GM19351 (cell line): ENCODE data around the gene SRRM4.

Experiments used
- ATAC-seq: cut with Tn5 transposase; IDR thresholded peaks from one replicate; pipeline ENCODE4 v1.9.1; 2021; ENCODE audit warnings: mild to moderate bottlenecking, moderate library complexity; ENCODE audit not compliant: unreplicated experiment

Gene SRRM4

DNA sequence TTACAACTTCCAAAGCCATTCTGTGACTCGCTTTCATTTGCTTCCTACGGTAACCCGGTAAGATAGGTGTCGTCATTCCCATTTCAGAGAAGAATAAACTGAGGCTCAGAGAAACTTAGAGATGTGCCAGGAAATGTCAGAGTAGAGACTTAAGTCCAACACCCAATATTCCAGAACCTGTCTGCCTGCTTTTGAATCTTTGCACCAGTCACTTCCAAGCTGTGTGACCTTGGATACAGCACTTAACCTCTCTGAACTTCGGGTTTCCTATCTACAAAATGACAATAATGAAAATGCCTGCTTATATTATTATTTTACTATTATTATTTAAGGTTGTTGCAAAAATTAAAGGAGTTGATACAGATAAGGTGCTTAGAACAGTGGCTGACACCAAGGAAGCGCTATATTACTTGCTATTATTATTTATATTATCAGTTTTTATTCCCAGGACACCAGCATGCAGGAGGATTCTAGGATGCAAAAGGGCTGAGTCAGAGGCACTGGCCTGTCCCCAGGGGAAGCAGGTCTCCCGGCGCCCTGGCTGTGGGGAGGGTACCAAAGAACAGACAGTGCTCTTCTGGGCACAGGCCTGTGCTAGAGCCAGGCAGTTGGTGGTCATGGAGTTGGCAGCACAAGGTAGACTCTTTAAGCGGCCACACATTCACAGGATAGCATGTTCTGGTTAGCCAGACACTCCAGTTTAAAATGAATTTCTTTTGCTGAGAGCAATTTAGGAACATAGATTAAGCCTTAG lies 202.8 kb downstream of the SRRM4 start:
- ATAC-seq = no peak

- ATAC-seq = no peak
Measured at GRCh38 chr12:119195256-119195655, 213.9 kb downstream of the SRRM4 start.

DNA sequence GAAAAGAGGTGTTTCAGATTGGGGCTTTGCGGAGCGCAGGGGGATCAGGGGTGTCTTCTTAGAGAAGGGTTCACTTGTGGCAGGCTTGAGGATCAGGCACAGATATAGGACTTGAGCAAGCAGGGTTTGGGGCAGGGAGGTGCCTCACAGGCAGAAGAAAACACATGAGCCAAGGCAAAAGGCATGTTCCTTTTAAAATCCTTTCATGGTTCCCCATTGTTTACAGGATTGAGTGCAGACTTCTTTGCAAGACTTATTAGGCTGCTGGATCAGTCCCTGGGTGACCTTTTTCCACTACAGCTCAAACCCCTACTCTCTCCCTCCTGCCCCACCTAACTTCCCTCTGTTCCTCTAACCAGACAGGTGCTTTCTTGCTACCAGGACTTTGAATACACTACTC lies 217.1 kb downstream of the SRRM4 start:
- ATAC-seq = no peak

- no peak for ATAC-seq
Measured at GRCh38 chr12:119200601-119201000, 219.3 kb downstream of the SRRM4 start.

DNA sequence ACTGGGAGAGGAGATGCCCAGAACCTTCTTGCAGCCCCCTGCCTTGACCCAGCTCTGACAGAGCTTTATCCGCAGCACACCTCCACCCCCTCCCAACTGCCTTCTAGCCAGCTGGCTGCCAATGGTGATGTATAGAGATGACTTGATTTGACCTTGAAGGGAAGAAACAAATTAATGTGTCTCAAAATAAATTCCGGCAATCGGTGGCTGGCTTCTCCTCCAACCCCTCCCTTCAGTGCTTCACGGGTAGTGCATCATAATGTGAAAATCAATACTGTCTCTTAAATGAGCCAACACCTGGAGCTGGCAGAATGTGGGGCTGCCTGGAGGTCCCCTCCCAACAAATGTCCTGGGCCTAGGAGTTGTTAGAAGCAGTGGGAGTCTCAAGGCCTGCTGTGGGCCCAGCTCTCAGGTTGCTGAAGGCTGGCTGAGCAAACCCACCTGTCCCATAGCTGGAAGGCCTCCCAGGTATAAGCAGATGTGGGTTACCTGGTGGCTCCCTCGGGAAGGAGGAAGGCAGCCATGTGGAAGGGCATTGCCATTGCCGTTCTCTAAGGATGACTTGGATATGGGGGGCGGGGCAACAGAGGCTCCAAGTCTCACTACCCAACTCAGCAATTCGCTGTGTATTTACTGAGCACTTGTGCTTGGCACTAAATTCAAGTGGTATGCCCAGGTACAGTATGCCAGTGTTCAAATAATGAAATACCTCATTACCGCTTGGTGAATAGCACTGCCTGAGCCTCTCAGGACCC lies 220.6 kb downstream of the SRRM4 start:
- no peak for ATAC-seq

- no peak for ATAC-seq
Measured at GRCh38 chr12:119202544-119202943, 221.2 kb downstream of the SRRM4 start.

GRCh38 chr12:119204131-119204530 lies 222.8 kb downstream of the SRRM4 start:
- no peak for ATAC-seq

DNA sequence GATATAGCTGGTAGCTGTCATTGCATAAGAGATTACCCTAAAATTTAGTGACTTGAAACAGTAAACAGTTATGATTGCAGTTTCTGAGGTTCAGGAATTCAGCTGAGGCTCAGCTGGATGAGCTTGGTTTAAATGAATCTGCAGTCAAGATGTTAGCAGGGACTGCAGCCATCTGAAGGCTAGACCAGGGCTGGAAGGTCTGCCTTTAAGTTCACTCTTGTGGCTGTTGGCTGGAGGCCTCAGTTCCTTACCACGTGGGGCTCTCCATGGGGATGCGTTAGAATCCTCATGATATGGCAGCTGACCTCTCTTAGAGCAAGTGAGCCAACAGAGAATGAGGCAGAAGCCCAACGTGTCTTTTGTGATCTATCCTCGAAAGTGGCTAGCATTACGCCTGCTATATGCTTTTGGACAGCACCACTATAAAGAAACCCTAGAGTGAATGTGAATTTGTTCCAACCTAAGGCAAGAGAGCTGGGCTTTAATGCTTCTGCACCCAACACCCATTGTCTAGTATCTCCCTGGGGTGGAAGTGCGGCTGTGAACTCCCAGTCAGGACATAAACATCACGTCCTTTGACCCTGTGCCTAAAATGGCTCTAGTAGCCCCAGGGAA lies 223.4 kb downstream of the SRRM4 start:
- ATAC-seq = no peak

- ATAC-seq = no peak
Measured at GRCh38 chr12:119206348-119207062, 225.2 kb downstream of the SRRM4 start.

- ATAC-seq = no peak
Measured at GRCh38 chr12:119207063-119207560, 225.8 kb downstream of the SRRM4 start.

DNA sequence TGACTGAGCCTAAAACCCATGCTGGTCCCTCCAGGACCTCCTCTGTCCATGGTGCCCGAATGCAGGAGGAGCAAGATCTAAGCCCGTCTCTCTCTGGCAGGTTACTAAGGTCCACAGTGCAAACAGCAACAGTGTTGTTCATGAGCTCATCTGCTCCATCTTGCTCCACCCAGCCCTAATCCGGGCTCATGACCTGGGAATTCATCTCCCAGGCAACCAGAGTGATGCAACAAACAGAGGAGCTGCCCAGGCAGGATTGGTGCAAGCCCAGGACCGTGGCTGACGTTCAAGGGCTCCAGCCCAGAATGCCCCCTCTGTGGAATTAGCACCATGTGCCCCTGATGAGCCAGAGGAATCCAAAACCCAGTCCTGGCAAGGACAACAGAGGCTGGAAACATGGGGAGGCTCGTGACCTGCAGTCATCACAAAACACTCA lies 227.3 kb downstream of the SRRM4 start:
- no peak for ATAC-seq

DNA sequence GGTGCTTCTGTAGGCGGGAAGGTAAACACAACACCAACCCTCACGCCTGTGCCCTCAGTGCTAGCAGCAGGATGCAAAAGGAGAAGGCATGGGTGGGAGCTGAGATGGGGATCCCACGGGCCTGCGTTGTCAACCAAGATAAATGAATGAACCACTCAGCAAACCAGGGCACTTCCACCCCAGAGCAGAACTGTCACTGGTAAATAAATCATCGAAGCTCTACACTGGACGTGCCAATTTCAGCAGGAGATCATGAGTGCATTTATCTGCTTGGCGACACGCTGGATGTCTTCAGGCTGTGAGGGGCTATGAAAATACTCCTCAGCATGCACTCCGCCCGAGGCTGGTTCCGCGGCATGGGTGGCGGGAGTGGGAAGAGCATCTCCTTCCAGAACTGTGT lies 230.5 kb downstream of the SRRM4 start:
- no peak for ATAC-seq
